NK-92 (cell line): ENCODE data around the gene GPC3.
"Not testable (repeated sequence)": the region's sequence is repeated elsewhere in the genome, so short reads cannot be mapped to it uniquely, and the experiment has no call there.

Experiments used
- DNase-seq: peaks from one replicate; lab custom pipeline; 2025; ENCODE audit not compliant: unreplicated experiment; lab: John Stamatoyannopoulos, UW

GPC3 gene

DNA sequence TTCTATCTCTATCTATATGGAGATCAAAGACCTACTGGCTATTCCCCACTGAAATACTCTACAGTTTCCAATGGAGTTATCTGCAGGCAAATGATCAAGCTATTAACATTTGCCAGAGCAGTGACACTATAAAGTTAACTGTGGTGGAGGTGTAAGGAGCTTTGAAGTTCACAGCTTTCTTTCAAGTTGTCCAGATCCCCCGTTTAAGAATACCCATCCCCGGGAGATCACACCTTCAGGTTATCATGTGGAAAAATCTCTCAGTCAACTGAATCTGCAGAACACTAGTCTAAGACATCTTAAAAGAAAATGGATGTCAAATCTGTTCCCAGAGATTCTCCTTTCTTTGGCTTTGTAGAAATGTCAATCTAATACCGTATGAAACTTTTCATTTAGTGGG is 80.1 kb downstream of the GPC3 start:
- DNase-seq: no peak

DNA sequence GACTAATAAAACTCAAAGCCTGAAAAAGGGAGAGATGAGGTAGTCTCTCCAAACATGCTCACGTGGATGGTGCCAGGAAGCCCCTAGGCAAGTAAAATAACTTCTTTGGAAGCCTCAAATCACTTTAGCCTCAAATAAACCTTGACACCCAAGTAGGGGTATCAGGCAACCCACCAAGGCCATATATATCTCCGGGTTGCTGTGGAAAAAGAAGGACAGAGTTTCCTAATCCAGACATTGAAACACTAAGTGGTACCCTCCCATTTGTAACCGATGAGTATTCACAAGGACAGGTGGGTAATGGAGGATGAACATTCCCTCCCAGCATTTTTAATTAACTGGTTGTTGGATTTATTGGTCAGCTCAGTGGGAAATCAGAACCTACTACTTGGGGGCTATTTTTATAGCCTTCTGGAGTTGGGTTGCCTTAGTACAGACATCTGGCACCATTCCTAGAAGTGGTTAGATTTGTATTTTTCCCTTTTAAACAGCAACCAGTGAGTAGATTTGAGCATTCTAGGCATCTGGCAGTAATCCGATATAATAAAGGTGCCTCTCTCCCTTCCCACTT is 87.7 kb downstream of the GPC3 start:
- DNase-seq: no peak

DNA sequence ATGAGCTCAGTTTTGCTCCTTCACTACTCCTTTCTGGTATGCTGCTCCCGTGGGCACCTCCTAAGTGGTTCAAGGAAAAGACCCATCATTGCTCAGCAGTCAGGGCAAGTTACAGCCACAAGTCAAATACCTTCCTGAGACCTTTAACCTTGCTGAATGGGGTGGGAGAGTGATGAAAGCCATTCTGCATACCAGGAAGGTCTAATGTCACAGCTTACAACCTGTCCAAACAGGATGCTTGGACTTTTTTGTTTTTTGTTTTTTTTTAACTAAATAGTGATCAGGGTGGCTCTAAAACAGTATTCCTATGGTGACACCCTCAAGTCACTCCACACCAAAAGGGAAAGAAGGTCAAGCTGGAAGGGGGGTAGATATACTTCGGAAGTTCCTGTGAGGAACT is 93.1 kb downstream of the GPC3 start:
- no peak for DNase-seq

DNA sequence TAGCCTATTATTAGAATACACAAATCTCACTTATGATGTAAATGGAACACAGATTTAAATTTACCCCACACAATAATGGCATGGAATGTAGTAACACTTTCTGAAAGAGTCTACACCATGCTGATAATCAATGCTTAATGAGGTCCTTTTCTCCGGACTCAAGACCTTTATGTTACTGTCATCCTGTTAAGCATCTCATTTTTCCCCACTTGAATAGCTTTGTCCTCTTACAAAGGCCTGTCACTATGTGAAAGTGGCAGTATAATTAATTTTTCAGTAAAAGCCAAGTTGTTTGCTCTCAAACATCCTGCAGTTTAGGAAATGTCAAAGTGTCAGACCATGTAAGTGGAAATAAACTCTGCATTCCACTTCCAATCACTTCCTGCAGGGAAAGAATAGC is 96.4 kb downstream of the GPC3 start:
- DNase-seq: no peak

DNA sequence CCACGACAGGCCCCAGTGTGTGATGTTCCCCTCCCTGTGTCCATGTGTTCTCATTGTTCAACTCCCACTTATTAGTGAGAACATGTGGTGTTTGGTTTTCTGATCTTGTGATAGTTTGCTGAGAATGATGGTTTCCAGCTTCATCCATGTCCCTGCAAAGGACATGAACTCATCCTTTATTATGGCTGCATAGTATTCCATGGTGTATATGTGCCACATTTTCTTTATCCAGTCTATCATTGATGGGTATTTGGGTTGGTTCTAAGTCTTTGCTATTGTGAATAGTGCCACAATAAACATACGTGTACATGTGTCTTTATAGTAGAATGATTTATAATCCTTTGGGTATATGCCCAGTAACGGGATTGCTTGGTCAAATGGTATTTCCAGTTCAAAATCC is 97.3 kb downstream of the GPC3 start:
- not testable (repeated sequence) for DNase-seq

DNA sequence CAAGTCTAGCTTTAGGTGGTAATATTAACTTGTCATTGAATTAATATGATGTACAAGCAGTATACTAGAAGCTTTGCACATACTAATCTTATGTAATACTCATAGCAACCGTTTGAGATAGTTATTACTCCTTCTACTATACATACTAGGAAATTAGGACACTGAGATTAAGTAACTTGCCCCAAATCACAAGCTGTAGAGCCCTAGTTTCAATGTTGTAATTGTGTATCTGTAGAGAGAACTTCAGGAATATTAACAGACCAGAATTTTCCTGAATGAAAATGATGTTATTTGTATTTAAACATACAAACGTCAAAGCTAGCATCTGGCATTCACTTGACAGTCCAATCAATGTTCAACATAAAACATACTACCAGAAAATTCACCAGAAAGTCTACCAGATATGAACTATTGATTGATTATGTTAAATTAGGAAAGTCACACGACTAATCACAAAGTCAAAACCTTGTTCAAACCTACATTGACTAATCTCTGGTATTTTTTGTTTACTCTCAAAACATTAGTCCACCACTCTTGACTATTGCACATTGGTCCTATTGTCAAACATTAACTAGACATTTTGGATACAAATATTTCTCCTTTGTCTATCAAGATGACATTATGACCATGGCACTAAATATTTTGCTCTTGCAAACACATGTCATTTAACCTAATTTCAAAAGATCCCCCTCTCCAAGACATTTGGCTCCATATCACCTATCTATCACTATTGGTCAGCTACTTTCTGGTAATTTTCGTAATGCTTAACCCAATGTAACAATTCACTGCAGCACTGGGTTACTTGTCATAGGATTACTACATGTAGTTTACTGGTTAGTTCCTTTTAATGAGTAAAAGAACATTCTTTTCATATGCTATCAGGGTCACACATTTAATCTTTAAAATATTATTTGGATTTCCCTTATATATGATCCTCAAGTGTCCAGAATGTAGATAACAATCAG is 100.7 kb downstream of the GPC3 start:
- no peak for DNase-seq

DNA sequence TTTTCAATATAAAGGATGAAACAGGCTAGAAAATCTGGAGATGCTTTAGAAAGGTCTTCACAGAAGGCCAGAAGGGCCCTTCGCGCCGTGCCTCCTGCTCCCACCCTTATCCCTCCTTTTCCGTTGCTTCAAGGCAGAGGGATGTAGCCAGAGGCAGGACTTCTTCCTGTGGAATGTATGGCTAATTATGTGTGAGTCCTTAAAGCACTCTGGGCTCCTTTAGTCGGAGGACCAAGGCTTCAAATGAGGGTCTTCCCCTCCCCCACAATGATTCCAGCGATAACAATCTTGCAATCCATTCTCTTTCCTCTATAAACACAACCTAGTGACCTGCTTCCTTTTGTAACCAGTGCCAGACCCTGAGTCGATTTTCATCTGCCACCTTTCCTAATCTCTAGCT is 103.5 kb downstream of the GPC3 start:
- DNase-seq: no peak

DNA sequence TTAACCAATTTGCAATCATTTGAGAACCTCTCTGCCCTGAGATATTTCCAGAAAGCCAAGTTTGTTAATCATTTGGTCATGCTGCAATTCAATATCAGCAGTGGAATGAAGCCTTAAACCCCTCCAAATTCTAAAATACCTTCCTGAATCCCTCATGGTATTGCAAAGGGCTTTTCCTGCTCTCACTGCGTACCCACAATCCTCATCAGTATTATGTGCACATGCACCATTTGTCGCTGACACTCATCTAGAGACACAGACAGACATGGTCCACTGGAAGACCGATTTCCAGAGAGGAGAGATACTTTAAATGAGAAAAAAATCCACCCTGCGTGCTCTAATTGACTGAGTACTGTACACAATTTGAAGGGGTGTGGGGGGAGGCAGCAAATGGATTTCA is 104.4 kb downstream of the GPC3 start:
- no peak for DNase-seq

DNA sequence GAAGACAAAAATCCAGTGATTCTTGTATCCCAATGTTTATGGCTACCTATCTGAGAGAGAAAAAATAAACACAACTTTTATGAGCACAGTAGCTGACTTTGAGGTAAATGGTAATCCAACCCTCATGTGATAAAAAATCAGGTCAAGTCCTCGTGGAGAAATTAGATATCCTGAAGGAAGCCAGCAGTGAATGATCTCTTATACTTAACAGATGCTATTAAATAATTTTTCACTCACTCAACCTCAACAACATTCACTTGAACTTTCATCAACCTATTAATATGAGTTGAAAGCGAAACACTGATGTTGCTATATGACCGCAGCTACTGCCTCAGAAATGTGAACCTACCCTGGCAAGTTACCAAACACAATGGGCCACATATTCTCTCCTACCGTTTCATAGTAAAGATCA is 105.4 kb downstream of the GPC3 start:
- no peak for DNase-seq

DNA sequence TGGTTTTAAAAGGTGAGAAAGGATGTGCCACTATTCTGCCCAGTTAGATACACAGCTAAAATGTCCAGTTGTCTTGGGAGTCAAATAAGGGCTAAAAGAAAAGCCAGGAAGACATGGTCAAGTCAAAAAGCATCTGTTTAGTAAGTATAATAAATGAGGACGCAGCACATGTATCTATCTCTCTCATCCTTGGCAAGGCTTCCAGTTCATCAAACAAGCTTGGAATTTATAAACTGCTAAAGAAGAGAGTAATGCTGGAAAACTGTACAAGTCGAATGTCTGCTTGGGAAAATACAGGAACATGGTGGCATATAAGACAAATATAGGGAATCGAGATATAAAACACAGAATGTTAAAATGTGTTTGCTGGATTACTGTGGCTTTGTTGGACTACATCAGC is 106.7 kb downstream of the GPC3 start:
- DNase-seq: no peak

DNA sequence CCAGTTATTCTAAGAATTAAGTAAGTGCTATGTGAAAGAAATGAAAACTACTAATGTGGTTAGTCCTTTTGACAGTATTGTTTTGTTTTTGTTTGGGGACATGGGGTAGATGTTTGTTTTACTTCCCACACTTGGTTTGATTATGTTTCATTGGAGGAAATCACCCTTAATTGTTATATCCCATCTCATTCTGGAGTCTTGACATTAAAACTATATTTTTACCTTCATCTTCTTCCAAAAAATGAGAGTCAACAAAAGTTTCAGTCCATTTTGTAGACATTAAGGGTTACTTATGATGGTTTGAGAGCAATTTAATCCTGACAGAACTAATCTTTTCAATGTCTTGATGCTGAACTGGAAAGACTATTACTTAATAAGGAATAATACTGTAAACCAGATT is 108.7 kb downstream of the GPC3 start:
- DNase-seq: no peak

DNA sequence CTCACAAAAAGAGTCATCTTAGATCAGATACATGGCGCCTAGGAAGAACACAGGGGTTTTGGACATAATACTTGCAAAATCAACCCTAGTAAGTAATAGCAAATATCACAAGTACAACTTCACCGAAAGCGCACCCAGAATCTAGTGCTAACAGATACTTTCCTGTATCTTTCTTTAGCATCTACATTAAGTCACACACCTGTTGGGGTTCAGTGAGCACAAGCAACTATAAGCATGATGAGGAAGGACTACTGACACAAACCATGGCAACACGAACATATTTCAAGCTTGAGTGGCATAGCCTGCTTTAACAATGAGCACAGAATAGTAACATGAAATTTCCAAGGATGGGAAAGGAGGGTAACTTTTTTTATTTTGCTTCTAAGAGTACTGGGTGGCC is 116.1 kb downstream of the GPC3 start:
- no peak for DNase-seq

DNA sequence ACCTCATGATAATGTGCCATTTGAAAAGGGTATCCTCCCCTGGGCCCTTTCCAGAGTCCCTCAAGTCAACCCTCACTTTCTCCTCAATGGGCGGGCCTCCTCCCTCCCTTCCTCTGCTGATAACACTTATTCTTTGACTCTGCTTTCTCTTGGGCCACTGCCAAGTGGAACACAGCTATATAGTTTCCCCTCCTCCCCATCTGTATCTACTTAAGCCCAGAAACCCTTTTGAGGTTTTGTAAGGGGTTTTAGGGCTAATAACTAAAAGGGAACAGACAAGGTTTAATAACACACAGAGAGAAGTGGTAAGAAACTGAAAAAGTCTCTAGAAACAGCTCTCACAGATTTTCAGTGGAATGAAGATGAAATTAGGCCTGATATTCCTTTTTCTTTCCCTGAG is 116.7 kb downstream of the GPC3 start:
- DNase-seq: no peak

DNA sequence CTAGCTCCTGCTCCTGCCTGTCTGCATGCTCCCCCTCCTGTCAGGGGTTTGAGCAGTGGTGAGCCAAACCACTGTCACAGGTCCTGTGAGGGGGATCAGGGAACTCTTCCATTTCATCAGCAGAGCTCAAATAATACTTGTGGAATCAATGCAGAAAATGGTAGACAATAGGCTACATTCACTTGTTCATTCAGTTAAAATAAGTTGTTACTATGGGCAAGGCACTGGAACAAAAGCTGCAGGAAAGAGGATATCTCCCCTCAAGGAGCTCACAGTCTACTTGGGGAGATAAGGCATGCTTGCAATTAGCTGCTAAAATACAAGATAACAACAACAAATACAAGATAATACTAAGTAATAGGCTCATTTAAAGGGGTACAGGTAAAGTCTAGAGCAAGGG is 117.1 kb downstream of the GPC3 start:
- no peak for DNase-seq

DNA sequence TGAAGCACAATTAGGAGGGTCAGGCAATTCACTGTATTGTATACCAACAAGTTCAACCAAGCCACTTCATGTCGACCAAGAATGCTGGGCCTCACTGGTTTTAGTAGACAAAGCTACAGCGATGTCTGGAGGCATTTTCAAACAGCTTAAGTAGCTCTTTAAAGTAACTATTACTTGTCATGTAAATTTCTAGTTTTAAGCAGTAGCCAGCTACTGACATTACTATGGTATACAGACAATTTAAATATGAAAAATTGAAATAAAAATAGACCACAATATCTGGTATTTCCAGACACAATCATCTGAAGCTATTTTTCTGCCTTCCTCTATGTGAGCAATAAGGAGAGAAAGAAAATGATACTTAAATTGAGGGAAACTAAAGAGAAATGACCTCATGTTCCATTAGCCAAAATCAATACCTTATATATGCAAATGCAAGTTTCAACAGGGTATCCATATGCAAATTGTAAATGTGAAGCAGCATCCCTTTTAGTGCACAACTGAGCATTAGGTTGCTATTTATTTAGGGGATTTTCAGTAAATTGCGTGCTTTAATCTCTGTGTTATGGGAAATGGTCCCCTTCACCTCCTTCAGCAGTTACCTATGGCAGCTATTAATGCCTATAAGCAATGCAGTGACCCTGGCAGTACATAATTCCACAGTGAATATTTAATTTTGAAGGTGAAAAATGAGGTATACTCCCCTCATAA is 119.5 kb downstream of the GPC3 start:
- DNase-seq: no peak

DNA sequence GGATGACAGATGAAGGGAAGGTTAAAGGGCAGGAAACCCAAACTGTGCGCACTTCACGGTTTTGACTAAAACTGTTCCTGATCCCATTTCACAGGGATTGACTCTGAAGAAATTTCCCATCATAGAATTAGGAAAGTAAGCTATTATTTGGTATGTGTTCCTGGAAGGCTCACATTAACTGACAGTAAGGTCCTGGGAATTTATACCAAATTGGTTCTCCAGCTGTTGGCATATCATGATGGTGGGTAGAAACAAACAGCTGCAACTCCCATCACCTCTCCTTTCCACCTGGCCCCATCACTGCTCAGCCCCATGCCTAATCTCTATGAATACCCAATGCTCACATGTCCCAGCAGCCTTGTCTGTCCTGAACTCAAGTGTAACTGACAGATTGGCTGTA is 121.2 kb downstream of the GPC3 start:
- DNase-seq: no peak

DNA sequence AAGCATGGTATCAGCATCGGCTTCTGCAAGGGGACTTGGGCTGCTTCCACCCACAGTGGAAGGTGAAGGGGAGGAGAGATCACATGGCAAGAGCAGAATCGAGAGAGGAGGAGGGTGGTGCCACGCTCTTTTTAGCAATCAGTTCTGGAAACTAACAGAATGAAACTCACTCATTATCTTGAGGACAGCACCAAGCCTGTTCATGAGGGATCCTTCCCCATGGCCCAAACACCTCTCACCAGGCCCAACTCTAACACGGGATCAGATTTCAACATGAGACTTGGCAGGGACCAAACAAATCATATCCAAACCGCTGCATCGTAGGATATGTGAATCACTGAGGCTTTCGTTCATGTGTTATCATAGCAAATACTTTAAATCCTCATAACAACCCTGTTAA is 125.5 kb downstream of the GPC3 start:
- no peak for DNase-seq

DNA sequence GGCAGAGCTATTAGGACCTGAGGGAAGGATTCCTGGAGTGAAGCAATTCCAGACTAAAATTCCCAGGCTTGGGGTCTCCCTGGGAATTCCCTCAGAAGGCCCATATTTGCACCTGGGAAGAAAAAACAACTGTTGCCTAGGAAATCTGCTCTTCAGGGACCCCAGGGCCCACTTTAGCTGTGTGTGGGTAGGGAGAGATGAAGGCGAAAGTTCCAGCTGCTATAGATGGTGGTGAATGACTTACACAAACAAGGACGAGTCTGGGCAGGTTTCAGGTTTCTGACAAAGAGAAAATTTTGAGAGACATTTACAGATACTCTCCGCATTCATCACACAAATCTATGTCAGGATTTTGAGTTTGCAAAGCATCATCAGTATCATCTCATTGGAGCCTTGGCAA is 126.1 kb downstream of the GPC3 start:
- no peak for DNase-seq

DNA sequence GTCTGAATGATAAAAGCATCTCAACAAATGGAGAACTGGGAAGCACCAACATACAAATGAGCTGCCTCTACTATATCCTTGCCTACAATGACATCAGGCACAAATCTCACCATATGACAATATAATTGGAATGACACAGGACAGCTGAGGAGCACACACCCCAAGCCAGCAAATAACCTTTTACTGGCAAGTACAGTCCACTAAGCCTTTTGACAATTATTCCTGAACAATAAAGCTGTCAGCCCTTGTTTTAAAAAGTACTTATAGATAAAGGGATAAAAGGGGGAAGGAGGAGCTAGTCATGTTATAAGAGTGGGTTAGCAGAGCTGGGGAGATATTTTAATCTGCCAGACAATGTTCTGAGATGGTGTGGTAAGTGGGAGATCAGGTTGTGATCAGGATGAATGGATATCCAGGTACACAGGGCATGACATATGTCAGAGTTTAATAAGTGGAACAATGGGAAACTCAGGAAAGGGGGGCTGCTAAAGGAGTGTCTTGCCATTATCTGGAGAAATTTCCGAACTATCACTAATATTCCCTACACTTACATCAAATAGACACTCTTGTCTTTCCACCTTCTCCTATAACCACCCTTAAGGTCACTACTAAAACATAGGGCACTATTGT is 127.6 kb downstream of the GPC3 start:
- DNase-seq: no peak

DNA sequence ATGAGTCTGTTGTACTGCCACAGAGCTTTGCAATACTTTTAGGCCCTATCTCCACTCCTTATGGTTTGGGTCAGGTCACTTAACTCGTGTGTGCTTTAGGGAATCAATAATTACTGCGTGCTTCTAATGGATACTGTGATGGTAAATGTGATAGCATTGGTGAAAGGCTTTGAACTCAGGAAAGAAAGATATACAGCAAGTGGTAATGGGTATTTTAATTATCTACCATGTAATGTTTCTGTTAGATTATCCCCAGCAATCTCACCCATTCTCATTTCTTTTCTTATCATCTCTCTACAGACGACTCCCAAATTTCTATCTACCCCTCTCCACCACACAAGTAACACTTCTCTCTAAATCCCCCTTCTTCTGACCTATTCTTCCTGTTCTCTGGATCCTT is 128.6 kb downstream of the GPC3 start:
- no peak for DNase-seq

DNA sequence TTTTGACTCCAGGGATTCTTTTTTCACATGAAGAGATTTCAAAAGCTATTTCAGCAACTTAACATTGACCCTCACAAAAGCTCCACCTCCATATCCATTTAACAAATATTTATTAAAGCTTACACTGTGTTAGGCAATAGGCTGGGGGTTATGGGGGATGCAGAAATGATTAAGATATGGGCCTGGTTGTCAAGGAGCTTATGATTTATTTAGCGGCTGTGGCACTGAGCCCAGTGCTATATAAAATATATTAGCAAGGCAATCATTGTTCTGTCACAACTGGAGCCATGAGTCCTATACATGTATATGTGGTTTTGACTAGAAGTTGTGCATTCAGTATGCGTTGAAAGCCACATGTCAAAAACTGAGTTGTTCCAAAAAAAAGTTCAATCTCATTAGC is 131.1 kb downstream of the GPC3 start:
- no peak for DNase-seq
